NCI-H226 (cell line): ENCODE results near the gene PAPPA.
A peak's percentile ranks its signal among the peaks of the same experiment; 100 is the strongest.

Experiments
- DNase-seq: peaks from one replicate; pipeline ENCODE4 v3.0.0-alpha.2; 2015

Gene PAPPA

GRCh38 chr9:116432051-116432450, 278.5 kb downstream of the PAPPA start:
- DNase-seq: no peak

- DNase-seq: no peak
Measured at GRCh38 chr9:116434314-116434713, 280.7 kb downstream of the PAPPA start.

GRCh38 chr9:116435706-116436105, 282.1 kb downstream of the PAPPA start:
- no peak for DNase-seq

GRCh38 chr9:116436121-116436520, 282.5 kb downstream of the PAPPA start:
- no peak for DNase-seq

GRCh38 chr9:116437411-116438370, 284.1 kb downstream of the PAPPA start:
- DNase-seq: peak; percentile 64

GRCh38 chr9:116442528-116442927, 288.9 kb downstream of the PAPPA start:
- DNase-seq: no peak

- DNase-seq: no peak
Measured at GRCh38 chr9:116447934-116448333, 294.3 kb downstream of the PAPPA start.

GRCh38 chr9:116448431-116448830, 294.8 kb downstream of the PAPPA start:
- no peak for DNase-seq

GRCh38 chr9:116449949-116450348, 296.4 kb downstream of the PAPPA start:
- DNase-seq: no peak

GRCh38 chr9:116450378-116451139, 297.0 kb downstream of the PAPPA start:
- peak; percentile 88 for DNase-seq

- no peak for DNase-seq
Measured at GRCh38 chr9:116451500-116452115, 298.0 kb downstream of the PAPPA start.
